ENCODE measurements around the gene ZNF439. TPM values are rescaled to one million over a fixed set of nuclear protein-coding genes. Genes with fewer than 3 reads are reported as not detected.
A peak's percentile ranks its signal among the peaks of the same experiment; 100 is the strongest.

ZNF439 gene
- total and polyA plus RNA-seq, 2 of the 13 experiments (the other 11 are each of a cell fraction or from before 2014, with no cell fraction given), result 2.9 to 4.9 TPM

DNA sequence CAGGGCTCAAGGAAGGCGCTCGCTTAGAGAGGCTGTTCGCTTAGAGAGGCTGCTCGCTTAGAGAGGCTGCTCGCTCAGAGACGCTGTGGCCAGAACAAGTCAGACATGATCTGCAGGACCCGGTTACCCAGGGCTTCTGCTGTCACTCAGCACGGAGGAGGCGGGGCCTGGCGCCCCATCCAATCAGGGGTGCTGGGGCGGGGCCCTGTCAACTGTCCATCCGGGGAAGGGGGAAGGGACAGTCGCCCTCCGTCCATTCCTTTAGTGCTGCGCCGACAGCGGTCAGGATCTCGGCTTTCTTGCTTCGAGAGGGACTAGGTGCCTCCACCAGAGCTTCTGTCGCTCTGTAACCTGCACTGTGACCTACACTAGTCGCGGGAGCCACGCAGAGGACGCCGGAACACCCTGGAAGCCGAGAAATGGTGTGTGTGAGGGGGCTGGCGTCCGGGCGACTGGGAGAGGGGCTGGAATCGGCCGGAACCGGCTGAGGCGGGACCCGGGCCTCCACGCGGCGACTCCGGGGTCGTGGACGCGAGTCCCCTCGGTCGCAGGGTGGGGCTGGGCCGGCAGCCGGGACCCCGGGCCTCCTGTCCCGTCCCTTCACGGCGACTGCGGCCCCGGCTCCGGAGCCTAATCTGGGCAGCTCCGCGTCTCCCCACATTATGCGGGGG lies 34.4 kb upstream of the ZNF439 start, which contains the start of gene ZNF440 (continued):
- TF ChIP-seq, protein P1, sequence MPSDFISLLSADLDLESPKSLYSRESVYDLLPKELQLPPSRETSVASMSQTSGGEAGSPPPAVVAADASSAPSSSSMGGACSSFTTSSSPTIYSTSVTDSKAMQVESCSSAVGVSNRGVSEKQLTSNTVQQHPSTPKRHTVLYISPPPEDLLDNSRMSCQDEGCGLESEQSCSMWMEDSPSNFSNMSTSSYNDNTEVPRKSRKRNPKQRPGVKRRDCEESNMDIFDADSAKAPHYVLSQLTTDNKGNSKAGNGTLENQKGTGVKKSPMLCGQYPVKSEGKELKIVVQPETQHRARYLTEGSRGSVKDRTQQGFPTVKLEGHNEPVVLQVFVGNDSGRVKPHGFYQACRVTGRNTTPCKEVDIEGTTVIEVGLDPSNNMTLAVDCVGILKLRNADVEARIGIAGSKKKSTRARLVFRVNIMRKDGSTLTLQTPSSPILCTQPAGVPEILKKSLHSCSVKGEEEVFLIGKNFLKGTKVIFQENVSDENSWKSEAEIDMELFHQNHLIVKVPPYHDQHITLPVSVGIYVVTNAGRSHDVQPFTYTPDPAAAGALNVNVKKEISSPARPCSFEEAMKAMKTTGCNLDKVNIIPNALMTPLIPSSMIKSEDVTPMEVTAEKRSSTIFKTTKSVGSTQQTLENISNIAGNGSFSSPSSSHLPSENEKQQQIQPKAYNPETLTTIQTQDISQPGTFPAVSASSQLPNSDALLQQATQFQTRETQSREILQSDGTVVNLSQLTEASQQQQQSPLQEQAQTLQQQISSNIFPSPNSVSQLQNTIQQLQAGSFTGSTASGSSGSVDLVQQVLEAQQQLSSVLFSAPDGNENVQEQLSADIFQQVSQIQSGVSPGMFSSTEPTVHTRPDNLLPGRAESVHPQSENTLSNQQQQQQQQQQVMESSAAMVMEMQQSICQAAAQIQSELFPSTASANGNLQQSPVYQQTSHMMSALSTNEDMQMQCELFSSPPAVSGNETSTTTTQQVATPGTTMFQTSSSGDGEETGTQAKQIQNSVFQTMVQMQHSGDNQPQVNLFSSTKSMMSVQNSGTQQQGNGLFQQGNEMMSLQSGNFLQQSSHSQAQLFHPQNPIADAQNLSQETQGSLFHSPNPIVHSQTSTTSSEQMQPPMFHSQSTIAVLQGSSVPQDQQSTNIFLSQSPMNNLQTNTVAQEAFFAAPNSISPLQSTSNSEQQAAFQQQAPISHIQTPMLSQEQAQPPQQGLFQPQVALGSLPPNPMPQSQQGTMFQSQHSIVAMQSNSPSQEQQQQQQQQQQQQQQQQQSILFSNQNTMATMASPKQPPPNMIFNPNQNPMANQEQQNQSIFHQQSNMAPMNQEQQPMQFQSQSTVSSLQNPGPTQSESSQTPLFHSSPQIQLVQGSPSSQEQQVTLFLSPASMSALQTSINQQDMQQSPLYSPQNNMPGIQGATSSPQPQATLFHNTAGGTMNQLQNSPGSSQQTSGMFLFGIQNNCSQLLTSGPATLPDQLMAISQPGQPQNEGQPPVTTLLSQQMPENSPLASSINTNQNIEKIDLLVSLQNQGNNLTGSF (CRISPR knock-in tag; IDR thresholded peaks at IDR 0.05), result no peak
- no peak; the same call in 1 of the 2 replicates for TF ChIP-seq ZNF558 (CRISPR knock-in tag; IDR thresholded peaks at IDR 0.05; ENCODE audit: borderline replicate concordance)
- TF ChIP-seq, protein P2, sequence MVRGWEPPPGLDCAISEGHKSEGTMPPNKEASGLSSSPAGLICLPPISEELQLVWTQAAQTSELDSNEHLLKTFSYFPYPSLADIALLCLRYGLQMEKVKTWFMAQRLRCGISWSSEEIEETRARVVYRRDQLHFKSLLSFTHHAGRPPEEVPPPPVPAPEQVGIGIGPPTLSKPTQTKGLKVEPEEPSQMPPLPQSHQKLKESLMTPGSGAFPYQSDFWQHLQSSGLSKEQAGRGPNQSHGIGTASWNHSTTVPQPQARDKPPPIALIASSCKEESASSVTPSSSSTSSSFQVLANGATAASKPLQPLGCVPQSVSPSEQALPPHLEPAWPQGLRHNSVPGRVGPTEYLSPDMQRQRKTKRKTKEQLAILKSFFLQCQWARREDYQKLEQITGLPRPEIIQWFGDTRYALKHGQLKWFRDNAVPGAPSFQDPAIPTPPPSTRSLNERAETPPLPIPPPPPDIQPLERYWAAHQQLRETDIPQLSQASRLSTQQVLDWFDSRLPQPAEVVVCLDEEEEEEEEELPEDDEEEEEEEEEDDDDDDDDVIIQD (CRISPR knock-in tag; IDR thresholded peaks at IDR 0.05; ENCODE audit: low read depth), result 0 out of 2 replicates have a peak, but pooled peaks have one; percentile 10
- TF ChIP-seq, protein P3, sequence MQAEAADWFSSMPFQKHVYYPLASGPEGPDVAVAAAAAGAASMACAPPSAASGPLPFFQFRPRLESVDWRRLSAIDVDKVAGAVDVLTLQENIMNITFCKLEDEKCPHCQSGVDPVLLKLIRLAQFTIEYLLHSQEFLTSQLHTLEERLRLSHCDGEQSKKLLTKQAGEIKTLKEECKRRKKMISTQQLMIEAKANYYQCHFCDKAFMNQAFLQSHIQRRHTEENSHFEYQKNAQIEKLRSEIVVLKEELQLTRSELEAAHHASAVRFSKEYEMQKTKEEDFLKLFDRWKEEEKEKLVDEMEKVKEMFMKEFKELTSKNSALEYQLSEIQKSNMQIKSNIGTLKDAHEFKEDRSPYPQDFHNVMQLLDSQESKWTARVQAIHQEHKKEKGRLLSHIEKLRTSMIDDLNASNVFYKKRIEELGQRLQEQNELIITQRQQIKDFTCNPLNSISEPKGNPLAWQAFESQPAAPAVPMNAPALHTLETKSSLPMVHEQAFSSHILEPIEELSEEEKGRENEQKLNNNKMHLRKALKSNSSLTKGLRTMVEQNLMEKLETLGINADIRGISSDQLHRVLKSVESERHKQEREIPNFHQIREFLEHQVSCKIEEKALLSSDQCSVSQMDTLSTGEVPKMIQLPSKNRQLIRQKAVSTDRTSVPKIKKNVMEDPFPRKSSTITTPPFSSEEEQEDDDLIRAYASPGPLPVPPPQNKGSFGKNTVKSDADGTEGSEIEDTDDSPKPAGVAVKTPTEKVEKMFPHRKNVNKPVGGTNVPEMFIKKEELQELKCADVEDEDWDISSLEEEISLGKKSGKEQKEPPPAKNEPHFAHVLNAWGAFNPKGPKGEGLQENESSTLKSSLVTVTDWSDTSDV (CRISPR knock-in tag; IDR thresholded peaks at IDR 0.05), result no peak
- TF ChIP-seq U2AF1 (optimal IDR thresholded peaks at IDR 0.05; ENCODE audit: low read depth, low read length), result peak; percentile 42
- TF ChIP-seq, protein P4, sequence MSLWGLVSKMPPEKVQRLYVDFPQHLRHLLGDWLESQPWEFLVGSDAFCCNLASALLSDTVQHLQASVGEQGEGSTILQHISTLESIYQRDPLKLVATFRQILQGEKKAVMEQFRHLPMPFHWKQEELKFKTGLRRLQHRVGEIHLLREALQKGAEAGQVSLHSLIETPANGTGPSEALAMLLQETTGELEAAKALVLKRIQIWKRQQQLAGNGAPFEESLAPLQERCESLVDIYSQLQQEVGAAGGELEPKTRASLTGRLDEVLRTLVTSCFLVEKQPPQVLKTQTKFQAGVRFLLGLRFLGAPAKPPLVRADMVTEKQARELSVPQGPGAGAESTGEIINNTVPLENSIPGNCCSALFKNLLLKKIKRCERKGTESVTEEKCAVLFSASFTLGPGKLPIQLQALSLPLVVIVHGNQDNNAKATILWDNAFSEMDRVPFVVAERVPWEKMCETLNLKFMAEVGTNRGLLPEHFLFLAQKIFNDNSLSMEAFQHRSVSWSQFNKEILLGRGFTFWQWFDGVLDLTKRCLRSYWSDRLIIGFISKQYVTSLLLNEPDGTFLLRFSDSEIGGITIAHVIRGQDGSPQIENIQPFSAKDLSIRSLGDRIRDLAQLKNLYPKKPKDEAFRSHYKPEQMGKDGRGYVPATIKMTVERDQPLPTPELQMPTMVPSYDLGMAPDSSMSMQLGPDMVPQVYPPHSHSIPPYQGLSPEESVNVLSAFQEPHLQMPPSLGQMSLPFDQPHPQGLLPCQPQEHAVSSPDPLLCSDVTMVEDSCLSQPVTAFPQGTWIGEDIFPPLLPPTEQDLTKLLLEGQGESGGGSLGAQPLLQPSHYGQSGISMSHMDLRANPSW (CRISPR knock-in tag; IDR thresholded peaks at IDR 0.05; ENCODE audit: borderline replicate concordance), result no peak; the same call in 1 of the 2 replicates
- no peak for TF ChIP-seq FLYWCH1 (CRISPR knock-in tag; IDR thresholded peaks at IDR 0.05)
- TF ChIP-seq, protein P5, sequence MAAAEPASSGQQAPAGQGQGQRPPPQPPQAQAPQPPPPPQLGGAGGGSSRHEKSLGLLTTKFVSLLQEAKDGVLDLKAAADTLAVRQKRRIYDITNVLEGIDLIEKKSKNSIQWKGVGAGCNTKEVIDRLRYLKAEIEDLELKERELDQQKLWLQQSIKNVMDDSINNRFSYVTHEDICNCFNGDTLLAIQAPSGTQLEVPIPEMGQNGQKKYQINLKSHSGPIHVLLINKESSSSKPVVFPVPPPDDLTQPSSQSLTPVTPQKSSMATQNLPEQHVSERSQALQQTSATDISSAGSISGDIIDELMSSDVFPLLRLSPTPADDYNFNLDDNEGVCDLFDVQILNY (CRISPR knock-in tag; conservative IDR thresholded peaks at IDR 0.05), result no peak
- TF ChIP-seq ZFP90 (CRISPR knock-in tag; IDR thresholded peaks at IDR 0.05; ENCODE audit: borderline replicate concordance), result no peak
- peak; percentile 65 for TF ChIP-seq PHF20 (CRISPR knock-in tag; IDR thresholded peaks at IDR 0.05)
- TF ChIP-seq NFIC (IDR thresholded peaks at IDR 0.05; ENCODE audit: low read length), result no peak
- TF ChIP-seq NBN (conservative IDR thresholded peaks at IDR 0.05), result no peak
- TF ChIP-seq ZNF766 (CRISPR knock-in tag; IDR thresholded peaks at IDR 0.05; ENCODE audit: borderline replicate concordance), result no peak
- TF ChIP-seq ZNF136 (CRISPR knock-in tag; IDR thresholded peaks at IDR 0.05; ENCODE audit: low read depth), result no peak
- no peak for TF ChIP-seq RFX5 (IDR thresholded peaks at IDR 0.05; ENCODE audit: low read depth, low read length)
- TF ChIP-seq FOXP1 (IDR thresholded peaks at IDR 0.05), result no peak
- TF ChIP-seq FOXP1 (CRISPR knock-in tag; IDR thresholded peaks at IDR 0.05), result no peak
